SK-N-SH (cell line): ENCODE measurements around the gene KRTAP1-4. TPM values are rescaled to one million over a fixed set of nuclear protein-coding genes. Genes with fewer than 3 reads are reported as not detected.

Experiments used
- CTCF ChIA-PET: fragments of 300-600, 350-600 bp; formaldehyde crosslinking; extraction: SDS; loops from one replicate; lab custom pipeline; 2021; lab: Yijun Ruan, JAX
- POLR2A ChIA-PET: fragments of 350-600 bp; sonication (Branson Sonifier 250); formaldehyde crosslinking; extraction: SDS; loops from one replicate; lab custom pipeline; 2020; ENCODE audit warnings: antibody characterized with exemption, inconsistent platforms; lab: Yijun Ruan, JAX
- DNase-seq: peaks from one replicate; pipeline ENCODE4 v3.0.0; 2012
- H2AFZ ChIP-seq: fragments of 200-600 bp; sonication (generic); 2 replicates; pipeline ENCODE4 v1.8.1; 2016; ENCODE audit warnings: antibody characterized with exemption, mild to moderate bottlenecking, low read depth
- H3F3A ChIP-seq: fragments of 200-600 bp; sonication (generic); replicated peaks from 2 replicates; pipeline ENCODE3; 2016; ENCODE audit warnings: antibody characterized with exemption, mild to moderate bottlenecking; ENCODE audit not compliant: insufficient read depth
- H3K27ac ChIP-seq, 2 experiments: fragments of 200-500 bp in 1 of 2; fragments of 200-600 bp in 1 of 2; sonication (Bioruptor generic) in 1 of 2; sonication (generic), shearing (Covaris generic) in 1 of 2; 2 replicates each; pipeline versions ENCODE4 v1.5.1 to v1.6.1; 2014 to 2016; ENCODE audit warnings: low read depth in 2 of 2, inconsistent platforms in 1 of 2, low read length in 1 of 2, mild to moderate bottlenecking in 1 of 2, mixed read lengths in 1 of 2
- H3K27me3 ChIP-seq: fragments of 200-600 bp; sonication (generic), shearing (Covaris generic); 2 replicates; pipeline ENCODE4 v1.6.1; 2016; ENCODE audit warnings: mixed run types; ENCODE audit not compliant: insufficient read depth
- H3K36me3 ChIP-seq, 2 experiments: fragments of 200-500 bp in 1 of 2; fragments of 200-600 bp in 1 of 2; sonication (Bioruptor generic) in 1 of 2; sonication (generic) in 1 of 2; replicated peaks in 1 of 2; 2 replicates each; pipeline versions ENCODE3 to v1.5.1; 2014 to 2016; ENCODE audit warnings: low read length in 1 of 2, mild to moderate bottlenecking in 1 of 2; ENCODE audit not compliant: insufficient read depth in 2 of 2, control insufficient read depth in 1 of 2
- H3K4me1 ChIP-seq, 2 experiments: fragments of 200-500 bp in 1 of 2; fragments of 200-600 bp in 1 of 2; sonication (Bioruptor generic) in 1 of 2; sonication (generic), shearing (Covaris generic) in 1 of 2; 2 replicates each; pipeline versions ENCODE4 v1.5.1 to v1.6.1; 2014 to 2016; ENCODE audit warnings: low read depth in 1 of 2, low read length in 1 of 2, mixed run types in 1 of 2; ENCODE audit not compliant: insufficient read depth in 2 of 2, control insufficient read depth in 1 of 2
- H3K4me2 ChIP-seq: fragments of 200-600 bp; sonication (generic), shearing (Covaris generic); 2 replicates; pipeline ENCODE4 v1.6.1; 2017; ENCODE audit warnings: mixed run types
- H3K4me3 ChIP-seq, 2 experiments: fragments of 200-500 bp in 1 of 2; fragments of 200-600 bp in 1 of 2; sonication (Bioruptor generic) in 1 of 2; sonication (generic), shearing (Covaris generic) in 1 of 2; 2 replicates each; pipeline versions ENCODE4 v1.5.1 to v1.8.1; 2014 to 2016; ENCODE audit warnings: low read depth in 2 of 2, inconsistent platforms in 1 of 2, low read length in 1 of 2, mild to moderate bottlenecking in 1 of 2, mixed read lengths in 1 of 2, moderate library complexity in 1 of 2
- H3K79me2 ChIP-seq: fragments of 200-600 bp; sonication (generic); 2 replicates; pipeline ENCODE4 v1.8.1; 2017; ENCODE audit warnings: mild to moderate bottlenecking; ENCODE audit not compliant: insufficient read depth
- H3K9ac ChIP-seq: fragments of 200-600 bp; sonication (generic); 2 replicates; pipeline ENCODE4 v1.6.1; 2017; ENCODE audit warnings: mixed run types
- H3K9me2 ChIP-seq: fragments of 200-600 bp; sonication (generic); 2 replicates; pipeline ENCODE4 v1.6.1; 2017; ENCODE audit warnings: mixed run types
- H3K9me3 ChIP-seq: fragments of 200-600 bp; sonication (generic); 2 replicates; pipeline ENCODE4 v1.6.1; 2017; ENCODE audit warnings: mixed run types, mild to moderate bottlenecking, moderate library complexity
- H4K20me1 ChIP-seq: fragments of 200-600 bp; sonication (generic); 2 replicates; pipeline ENCODE4 v1.6.1; 2017; ENCODE audit warnings: mild to moderate bottlenecking, mixed run types; ENCODE audit not compliant: insufficient read depth
- CTCF ChIP-seq: fragments of 200-600 bp; sonication (generic); IDR thresholded peaks from 2 replicates; pipeline ENCODE4 v1.6.1; 2017; ENCODE audit warnings: antibody characterized with exemption, mild to moderate bottlenecking, moderate library complexity
- FOSL2 ChIP-seq: IDR thresholded peaks from 2 replicates; pipeline ENCODE4 v1.4.0; 2012; ENCODE audit warnings: low read depth, mild to moderate bottlenecking, moderate library complexity, borderline replicate concordance
- FOXM1 ChIP-seq: IDR thresholded peaks from 2 replicates; pipeline ENCODE4 v1.4.0; 2012; ENCODE audit warnings: low read depth, mild to moderate bottlenecking
- NFIC ChIP-seq: IDR thresholded peaks from 2 replicates; pipeline ENCODE4 v1.4.0; 2012; ENCODE audit warnings: borderline replicate concordance
- SIN3A ChIP-seq: IDR thresholded peaks from 2 replicates; pipeline ENCODE4 v1.6.1; 2012; ENCODE audit warnings: low read depth, mild to moderate bottlenecking, low read length, moderate library complexity, borderline replicate concordance
- SMC3 ChIP-seq: IDR thresholded peaks from 2 replicates; pipeline ENCODE4 v1.6.1; 2012; ENCODE audit warnings: low read depth, low read length, improper control_type of control experiment
- TCF12 ChIP-seq: IDR thresholded peaks from 2 replicates; pipeline ENCODE4 v1.4.0; 2012
- TEAD4 ChIP-seq: IDR thresholded peaks from 2 replicates; pipeline ENCODE4 v1.4.0; 2012; ENCODE audit warnings: mild to moderate bottlenecking, borderline replicate concordance; ENCODE audit not compliant: insufficient read depth
- USF1 ChIP-seq: IDR thresholded peaks from 2 replicates; pipeline ENCODE4 v1.4.0; 2012; ENCODE audit warnings: low read depth, borderline replicate concordance
- YY1 ChIP-seq: IDR thresholded peaks from 2 replicates; pipeline ENCODE4 v1.4.0; 2012; ENCODE audit warnings: low read depth, mild to moderate bottlenecking
- WGBS: methylation state at CpG from one replicate; pipeline ENCODE4 v1.1.6; 2017; ENCODE audit warnings: low lambda C conversion rate; 5-methylcytosine and 5-hydroxymethylcytosine counted together
- polyA plus RNA-seq, 3 experiments: library from polyadenylated mRNA; depleted of rRNA; stranded (reverse); fragments of >200 nt; gene quantifications; 2 replicates each; pipeline ENCODE4 v1.2.3, GENCODE V29; 2012

KRTAP1-4 gene
- polyA plus RNA-seq, 1 of the 3 experiments (the other 2 are of a cell fraction) = not detected

- Histone ChIP-seq H3K9me3 (no peaks in the 10 kb centered on the region), H3K27me3 (no peaks in the 10 kb centered on the region), H3K4me1 (peaks cover 0 to 5% of the 10 kb centered on the region in 2 experiments; a peak in 1 of 4 replicates), H3K36me3 (peaks cover 0 to 4% of the 10 kb centered on the region in 2 experiments), H3F3A (peaks cover 13% of the 10 kb centered on the region), H3K4me3 (no peak overlapping the region), H3K9me2 (no peaks in the 10 kb centered on the region), H2AFZ (no peak overlapping the region), H4K20me1 (no peaks in the 10 kb centered on the region), H3K79me2 (no peaks in the 10 kb centered on the region), H3K4me2 (no peak overlapping the region), H3K9ac (no peak overlapping the region), H3K27ac (no peak overlapping the region)
- no peak for DNase-seq
- 38% methylated on average over 4 of the region's 4 CpGs for WGBS
- TF ChIP-seq SMC3 (no peak), FOSL2 (no peak), CTCF (no peak), FOXM1 (no peak), YY1 (no peak), NFIC (no peak), TEAD4 (no peak), SIN3A (no peak), TCF12 (no peak), USF1 (no peak)
- ChIA-PET POLR2A (no interaction called here), CTCF (interaction anchor here (0.7 kb wide), 1 partner anchor 48 kb away, joined by 3 read pairs; no protein-coding TSS in a partner anchor)
Observed at GRCh38 chr17:41054025-41054424, 24.0 kb upstream of the KRTAP1-4 start.

GRCh38 chr17:41052566-41052965 lies 22.6 kb upstream of the KRTAP1-4 start:
- no peak for DNase-seq
- Histone ChIP-seq H3K27me3 (no peaks in the 10 kb centered on the region), H3K4me3 (no peak overlapping the region), H3K4me2 (no peak overlapping the region), H3K9ac (no peak overlapping the region), H4K20me1 (no peaks in the 10 kb centered on the region), H3K4me1 (no peaks in the 10 kb centered on the region), H3K27ac (no peak overlapping the region), H3K9me3 (no peaks in the 10 kb centered on the region), H3K9me2 (no peaks in the 10 kb centered on the region), H3F3A (peaks cover 10% of the 10 kb centered on the region), H2AFZ (no peak overlapping the region), H3K36me3 (peaks cover 0 to 4% of the 10 kb centered on the region in 2 experiments), H3K79me2 (no peaks in the 10 kb centered on the region)
- CTCF ChIA-PET = interaction anchor here (1.3 kb wide), 1 partner anchor 34 kb away, joined by 5 read pairs; no protein-coding TSS in a partner anchor
- POLR2A ChIA-PET = no interaction called here
- TF ChIP-seq TCF12 (peak; percentile 13; the same call in 1 of the 2 replicates), FOSL2 (no peak)
- TF ChIP-seq, all 33 proteins: peak for 1
